Endothelial cell of umbilical vein (primary cell): Measurements from ENCODE around the gene EDC3. TPM values are rescaled to one million over a fixed set of nuclear protein-coding genes. Genes with fewer than 3 reads are reported as not detected.

Source experiments
- BruUV-seq: library from RNA; stranded (reverse); fragments of 400-500 nt; replicated peaks from 2 replicates; lab custom pipeline; 2021; lab: Mats Ljungman, UMichigan
- CTCF ChIA-PET: fragments of 300-600, 350-600 bp; sonication (Branson Sonifier 250); formaldehyde crosslinking; loops from one replicate; lab custom pipeline; 2021; ENCODE audit warnings: antibody characterized with exemption, inconsistent platforms; lab: Charles Lee
- POLR2A ChIA-PET: fragments of 300-600, 350-600 bp; sonication (Branson Sonifier 250); formaldehyde crosslinking; loops from one replicate; lab custom pipeline; 2021; ENCODE audit warnings: antibody characterized with exemption, inconsistent platforms; lab: Charles Lee
- DNase-seq: peaks from one replicate; pipeline ENCODE4 v3.0.0-alpha.2; 2011; ENCODE audit warnings: low read depth, low spot score
- FAIRE-seq: peaks from 2 replicates; lab custom pipeline; 2011; peaks lifted over from hg19 to GRCh38; lab: Jason Lieb, UNC
- H2AFZ ChIP-seq: 2 replicates; pipeline ENCODE4 v1.6.0; 2012; ENCODE audit warnings: low read depth, low read length, control low read depth, inconsistent platforms
- H3K27ac ChIP-seq: 2 replicates; pipeline ENCODE4 v1.5.1; 2011; ENCODE audit warnings: low read depth, mild to moderate bottlenecking, control low read depth, low read length, moderate library complexity; ENCODE audit not compliant: insufficient read depth
- H3K27me3 ChIP-seq, 2 experiments: 2 replicates each; pipeline versions ENCODE4 v1.6.0 to v1.6.1; 2011; ENCODE audit warnings: low read length in 2 of 2, mixed read lengths in 1 of 2; ENCODE audit not compliant: control insufficient read depth in 2 of 2, insufficient read depth in 2 of 2
- H3K36me3 ChIP-seq, 2 experiments: 2 replicates in 1 of 2; 3 replicates in 1 of 2; pipeline ENCODE4 v1.5.1; 2011; ENCODE audit warnings: low read length in 2 of 2, mild to moderate bottlenecking in 1 of 2, moderate library complexity in 1 of 2; ENCODE audit not compliant: control insufficient read depth in 2 of 2, insufficient read depth in 2 of 2; ENCODE audit errors: extremely low read depth in 1 of 2
- H3K4me1 ChIP-seq: 3 replicates; pipeline ENCODE4 v1.5.1; 2011; ENCODE audit warnings: mild to moderate bottlenecking, low read length; ENCODE audit not compliant: control insufficient read depth, insufficient read depth; ENCODE audit errors: extremely low read depth
- H3K4me2 ChIP-seq: 2 replicates; pipeline ENCODE4 v1.6.1; 2011; ENCODE audit warnings: low read length, control low read depth, mixed read lengths; ENCODE audit not compliant: insufficient read depth
- H3K4me3 ChIP-seq, 3 experiments: fragments of 200-600 bp in 1 of 3; sonication (generic), shearing (Covaris generic) in 1 of 3; replicated peaks in 1 of 3; 2 replicates each; pipeline ENCODE4 v1.5.1; 2011 to 2016; ENCODE audit warnings: control low read depth in 3 of 3, low read length in 3 of 3, mild to moderate bottlenecking in 2 of 3, inconsistent platforms in 1 of 3, low read depth in 1 of 3, moderate library complexity in 1 of 3; ENCODE audit not compliant: insufficient read depth in 1 of 3
- H3K79me2 ChIP-seq: 2 replicates; pipeline ENCODE4 v1.6.0; 2012; ENCODE audit warnings: low read length, inconsistent platforms; ENCODE audit not compliant: control insufficient read depth, insufficient read depth
- H3K9ac ChIP-seq: replicated peaks from 2 replicates; pipeline ENCODE3; 2011; ENCODE audit warnings: low read length, control low read depth; ENCODE audit not compliant: insufficient read depth; ENCODE audit errors: extremely low read depth
- H3K9me1 ChIP-seq: replicated peaks from 3 replicates; pipeline ENCODE4 v1.6.0; 2011; ENCODE audit warnings: mild to moderate bottlenecking, low read length; ENCODE audit not compliant: control insufficient read depth, insufficient read depth; ENCODE audit errors: extremely low read depth
- H3K9me3 ChIP-seq: replicated peaks from 2 replicates; pipeline ENCODE4 v1.5.1; 2012; ENCODE audit warnings: low read length, inconsistent platforms; ENCODE audit not compliant: control insufficient read depth, insufficient read depth
- H4K20me1 ChIP-seq: replicated peaks from 2 replicates; pipeline ENCODE3; 2011; ENCODE audit warnings: mild to moderate bottlenecking, low read length; ENCODE audit not compliant: control insufficient read depth, insufficient read depth; ENCODE audit errors: extremely low read depth
- CTCF ChIP-seq, 2 donors: IDR thresholded peaks; 1 replicate in 1 of 2; 2 replicates in 1 of 2; pipeline ENCODE4 v1.5.1; 2011; ENCODE audit warnings: low read length in 2 of 2, mild to moderate bottlenecking in 2 of 2, moderate library complexity in 2 of 2, control low read depth in 1 of 2, inconsistent platforms in 1 of 2, low read depth in 1 of 2; ENCODE audit not compliant: insufficient read depth in 1 of 2; ENCODE audit errors: extremely low read depth in 1 of 2
- EZH2 ChIP-seq: IDR thresholded peaks from 2 replicates; pipeline ENCODE4 v1.6.1; 2012; ENCODE audit warnings: borderline replicate concordance, low read depth, mild to moderate bottlenecking, moderate library complexity, low read length, inconsistent platforms; ENCODE audit not compliant: severe bottlenecking
- JUN ChIP-seq: IDR thresholded peaks from 2 replicates; pipeline ENCODE4 v1.6.1; 2011; ENCODE audit warnings: borderline replicate concordance, low read depth; ENCODE audit not compliant: insufficient read length, insufficient read depth
- dilution Hi-C: fragments of 300-500 bp; cut with MboI; formaldehyde crosslinking; loops from one replicate; pipeline ENCODE4 v1.15.0; 2019; ENCODE audit warnings: low sequenced_read_pairs; ENCODE audit not compliant: extremely low pct_ligation_motif_present
- intact Hi-C: fragments of 100-400 bp; cut with micrococcal nuclease; formaldehyde crosslinking; loops from one replicate; pipeline ENCODE4 v1.10.0; 2022
- polyA plus RNA-seq, 4 experiments: library from polyadenylated mRNA; depleted of rRNA in 3 of 4; stranded (reverse) in 3 of 4; unstranded in 1 of 4; fragments of >200 nt; gene quantifications; 2 replicates each; pipeline versions ENCODE4 v1.2.1 to v1.2.3, GENCODE V29; 2011 to 2012; ENCODE audit warnings: missing spikeins in 1 of 4
- total RNA-seq: library from RNA; stranded (reverse); gene quantifications from 2 replicates; pipeline ENCODE4 v1.2.3, GENCODE V29; 2021

The EDC3 gene
- total and polyA plus RNA-seq, 2 donors (not counting 3 experiments of a cell fraction or from before 2014, with no cell fraction given) = 55.9 to 56.5 TPM

DNA sequence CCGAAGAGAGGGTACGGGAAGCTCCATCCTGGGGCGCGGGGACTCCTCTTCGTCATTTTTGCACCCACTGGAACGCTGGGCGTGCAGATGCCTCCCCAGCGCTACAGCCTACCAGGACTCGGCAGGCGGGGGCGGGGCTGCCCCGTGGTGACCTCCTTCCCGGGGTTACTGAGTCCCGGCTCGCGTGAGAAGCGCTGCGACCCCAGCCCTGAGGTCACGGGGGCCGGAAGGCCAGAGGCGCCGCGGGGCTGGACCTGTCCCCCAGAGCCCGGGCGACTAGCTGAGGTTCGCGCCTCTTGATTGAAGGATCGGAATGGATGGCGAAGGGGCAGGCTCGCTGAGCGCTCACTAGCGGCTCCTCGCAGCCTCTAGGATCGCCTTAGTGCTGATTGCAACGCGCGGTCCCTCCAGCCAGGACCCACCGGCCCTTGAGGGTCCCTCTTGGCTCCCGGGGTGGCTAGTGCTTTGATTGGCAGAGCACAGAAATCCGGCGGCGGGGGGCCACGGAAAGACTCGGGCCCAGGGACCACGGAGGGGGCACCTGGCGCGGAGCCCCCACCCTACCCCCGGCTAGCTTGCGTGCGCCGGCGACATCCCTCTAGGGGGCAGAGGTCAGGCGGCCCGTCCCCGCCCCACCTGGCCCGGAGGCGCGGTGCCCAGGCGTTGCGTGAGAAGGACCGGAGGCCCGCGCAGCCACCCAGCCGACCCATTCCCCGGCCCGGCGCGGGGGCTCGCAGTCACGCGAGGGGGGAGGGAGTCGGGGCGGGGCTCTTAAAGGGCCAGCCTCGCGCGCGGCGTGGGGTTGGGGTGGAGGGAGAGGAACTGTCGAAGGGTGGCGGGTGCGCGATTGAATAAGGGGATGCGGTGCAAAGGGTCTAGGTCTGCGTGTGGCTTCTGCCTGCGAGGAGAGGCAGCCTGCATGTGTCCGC, 30.3 kb upstream of the EDC3 start:
- dilution Hi-C loops = no loop called here
- peak; percentile 24 for DNase-seq

More for the DNA sequence above, 30.3 kb upstream of the EDC3 start:
- POLR2A ChIA-PET = interaction anchor here (0.6 kb wide), 1 partner anchor 34 kb away, joined by 3 read pairs; no protein-coding TSS in a partner anchor
- Histone ChIP-seq H3K9me3 (no peaks in the 10 kb centered on the region), H3K27ac (no peak overlapping the region), H4K20me1 (no peaks in the 10 kb centered on the region), H2AFZ (peak overlapping the region; percentile 55), H3K4me2 (peak overlapping the region; percentile 40), H3K36me3 (no peaks in the 10 kb centered on the region), H3K27me3 (no peaks in the 10 kb centered on the region), H3K9me1 (no peaks in the 10 kb centered on the region), H3K79me2 (no peaks in the 10 kb centered on the region), H3K4me1 (peaks cover 12% of the 10 kb centered on the region), H3K4me3 (peak overlapping the region; percentile 17 to 46 (median 30)), H3K9ac (peak overlapping the region; percentile 17)
- peak; percentile 55 for FAIRE-seq
- TF ChIP-seq JUN (no peak), CTCF (IDR thresholded peaks at IDR 0.05; ENCODE audit: extremely low read depth in 1 of 2, insufficient read depth in 1 of 2, low read depth in 1 of 2, low read length in 2 of 2) (peak in 1 of 2 donors; percentile 5), EZH2 (peak; percentile 22)
- CTCF ChIA-PET = interaction anchor here (0.6 to 3.0 kb wide), 9 partner anchors 9 to 94 kb away, joined by 3 to 19 read pairs (median 3); no protein-coding TSS in a partner anchor
- intact Hi-C loops = no loop called here
- no TSS peak for BruUV-seq
